Central memory CD8-positive, alpha-beta T cell (primary cell): ENCODE measurements around the gene ZNF235.
A peak's percentile ranks its signal among the peaks of the same experiment; 100 is the strongest.
"Not testable (repeated sequence)": the region's sequence is repeated elsewhere in the genome, so short reads cannot be mapped to it uniquely, and the experiment has no call there.

Source experiments
- ATAC-seq: fragments of 150-1000 bp; cut with Tn5 transposase; replicated peaks from 2 replicates; pipeline ENCODE4 v1.10.0; 2022; ENCODE audit warnings: mild to moderate bottlenecking, moderate FRiP score, moderate number of reproducible peaks; ENCODE audit not compliant: poor library complexity, severe bottlenecking; ENCODE audit errors: extremely low read depth
- DNase-seq, 2 donors: peaks; one replicate each; pipeline ENCODE4 v3.0.0; 2021; ENCODE audit warnings: low spot score in 2 of 2
- H3K27ac Mint-ChIP-seq: one replicate; pipeline ENCODE4 v1.8.0; 2022; ENCODE audit warnings: low read depth, mild to moderate bottlenecking, moderate library complexity, mixed read lengths
- H3K27me3 Mint-ChIP-seq: one replicate; pipeline ENCODE4 v1.8.0; 2022; ENCODE audit warnings: mixed read lengths
- H3K36me3 Mint-ChIP-seq: one replicate; pipeline ENCODE4 v1.8.0; 2022; ENCODE audit warnings: mild to moderate bottlenecking, moderate library complexity, mixed read lengths; ENCODE audit not compliant: insufficient read depth
- H3K4me1 Mint-ChIP-seq: one replicate; pipeline ENCODE4 v1.8.0; 2022; ENCODE audit warnings: mixed read lengths
- H3K4me3 Mint-ChIP-seq: one replicate; pipeline ENCODE4 v1.8.0; 2022; ENCODE audit warnings: mild to moderate bottlenecking, moderate library complexity, mixed read lengths
- H3K9me3 Mint-ChIP-seq: one replicate; pipeline ENCODE4 v1.8.0; 2022; ENCODE audit warnings: mixed read lengths

ZNF235 gene

DNA sequence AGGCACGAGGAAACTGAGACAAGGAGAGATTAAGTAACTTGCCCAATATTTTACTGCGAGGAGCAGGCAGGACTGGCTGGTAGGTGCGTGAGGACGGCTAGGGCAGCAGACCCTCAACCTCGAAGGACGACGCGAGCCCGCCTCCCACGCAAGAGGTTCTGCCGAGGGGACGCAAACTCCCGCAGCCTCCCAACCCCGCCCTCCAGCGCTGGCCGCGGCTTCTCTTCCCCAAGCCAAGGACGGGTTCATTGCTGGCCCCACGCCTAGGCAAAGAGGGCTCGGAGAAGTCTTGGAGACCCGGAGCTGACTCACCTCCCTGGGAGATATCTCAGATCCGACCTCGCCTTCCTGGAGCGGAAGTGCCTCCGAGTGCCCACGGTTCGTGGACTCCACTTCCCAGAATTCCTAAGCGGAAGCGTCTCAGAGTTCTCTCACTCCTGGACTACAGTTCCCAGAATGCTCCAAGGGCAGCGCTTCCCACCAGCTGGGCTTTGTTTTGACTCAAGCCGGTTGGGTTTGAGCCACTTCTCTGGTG is at the start of gene ZNF235:
Gene ZNF235, minus strand, starts transcription at position 367 of the 535 bp plus-strand sequence. CDS start 1,621 bp downstream, outside the sequence.
- ATAC-seq (peak; percentile 86), DNase-seq (peak; percentile 17 to 27)
- Mint-ChIP-seq H3K4me1 (peaks cover 11% of the 10 kb centered on the region), H3K36me3 (peaks cover 15% of the 10 kb centered on the region), H3K27me3 (peaks cover 13% of the 10 kb centered on the region), H3K27ac (peak within 1 kb of the TSS; percentile 80), H3K4me3 (peak within 1 kb of the TSS; percentile 84), H3K9me3 (peaks cover 8% of the 10 kb centered on the region)

DNA sequence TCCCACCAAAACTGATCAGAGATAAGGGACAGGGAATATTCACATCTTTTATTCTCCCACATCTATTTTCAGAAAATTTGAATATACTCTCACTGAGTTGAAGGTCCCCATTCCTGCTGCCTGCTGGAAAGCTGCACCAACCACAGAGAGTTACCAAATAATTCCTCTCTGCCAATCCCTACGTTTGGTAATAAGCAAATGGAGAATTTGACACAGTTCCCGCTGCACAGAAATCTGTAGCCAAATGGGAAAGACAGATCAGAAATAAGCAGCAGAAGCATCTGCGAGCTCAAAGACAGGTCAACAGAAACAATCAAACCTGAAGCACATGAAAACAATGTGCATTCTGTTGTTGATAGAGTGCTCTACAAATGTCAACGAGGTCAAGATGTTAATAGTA is 41.7 kb upstream of the ZNF235 start:
- H3K36me3 Mint-ChIP-seq, result no peaks in the 10 kb centered on the region
- no peak for ATAC-seq
- H3K27ac Mint-ChIP-seq, result no peak overlapping the region
- H3K4me3 Mint-ChIP-seq, result no peak overlapping the region
- H3K9me3 Mint-ChIP-seq, result peaks cover 14% of the 10 kb centered on the region
- H3K4me1 Mint-ChIP-seq, result no peaks in the 10 kb centered on the region
- peaks cover 10% of the 10 kb centered on the region for H3K27me3 Mint-ChIP-seq
- no peak for DNase-seq

DNA sequence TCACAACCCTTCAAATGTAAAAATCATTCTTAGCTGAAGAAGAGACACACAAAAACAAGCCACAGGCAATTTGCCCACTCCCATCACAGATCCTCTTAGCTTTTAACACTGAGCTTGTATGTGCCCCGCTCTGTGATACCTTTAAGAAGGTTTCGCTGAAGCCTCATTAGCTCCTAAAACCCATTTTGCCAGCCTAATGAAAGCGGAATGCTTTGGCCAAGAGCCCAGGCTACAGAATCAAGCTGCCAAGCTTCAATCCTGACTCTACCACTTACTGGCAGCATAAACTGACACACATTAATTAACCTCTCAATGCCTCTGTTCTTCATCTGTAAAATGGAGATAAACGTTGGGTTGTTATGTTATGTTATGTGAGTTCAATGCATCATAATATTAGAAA is 41.1 kb upstream of the ZNF235 start:
- H3K36me3 Mint-ChIP-seq, result no peaks in the 10 kb centered on the region
- ATAC-seq (no peak), DNase-seq (no peak)
- H3K4me3 Mint-ChIP-seq, result no peak overlapping the region
- peaks cover 13% of the 10 kb centered on the region for H3K9me3 Mint-ChIP-seq
- H3K27ac Mint-ChIP-seq, result no peak overlapping the region
- H3K4me1 Mint-ChIP-seq, result no peaks in the 10 kb centered on the region
- peaks cover 10% of the 10 kb centered on the region for H3K27me3 Mint-ChIP-seq

DNA sequence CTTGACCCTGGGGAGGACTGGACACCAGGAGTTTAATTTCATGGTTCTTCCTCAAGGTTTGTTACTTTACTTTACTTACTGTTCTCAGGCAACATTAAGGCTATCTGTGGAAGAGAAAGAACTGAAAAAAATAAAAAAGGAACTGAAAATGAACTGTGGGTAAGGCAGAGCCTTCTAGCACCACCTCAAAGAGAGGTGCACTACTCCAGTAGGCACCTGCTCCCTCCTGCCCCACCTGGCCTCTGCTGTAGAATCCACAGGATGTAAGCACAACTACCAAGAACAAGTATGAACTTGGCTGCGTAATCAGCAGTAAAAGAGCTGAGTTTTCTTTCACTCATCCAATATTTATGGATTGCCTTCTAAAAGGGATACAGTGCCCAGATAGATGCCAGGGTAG is 39.4 kb upstream of the ZNF235 start:
- Mint-ChIP-seq H3K36me3 (no peaks in the 10 kb centered on the region), H3K4me1 (no peaks in the 10 kb centered on the region), H3K9me3 (peaks cover 13% of the 10 kb centered on the region), H3K27ac (no peak overlapping the region), H3K4me3 (no peak overlapping the region), H3K27me3 (peaks cover 10% of the 10 kb centered on the region)
- no peak for ATAC-seq
- DNase-seq, result no peak

DNA sequence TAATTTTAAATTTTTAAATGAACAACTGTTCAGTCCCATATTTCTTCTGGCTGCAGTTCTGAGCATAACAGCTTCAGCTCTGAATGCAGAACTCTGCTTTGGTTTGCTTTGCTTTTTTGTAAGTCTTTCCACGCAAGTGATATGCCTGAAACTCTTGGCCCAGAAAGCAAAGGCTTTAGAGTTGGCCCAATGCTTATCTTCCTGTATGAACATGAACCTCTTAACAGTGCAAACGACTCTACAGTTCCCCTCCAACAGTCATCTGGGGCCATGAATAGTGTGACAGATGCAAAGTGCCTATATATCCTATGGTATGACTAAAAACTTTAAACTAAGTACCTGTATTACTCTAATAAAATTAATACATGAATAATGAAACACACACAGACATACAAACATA is 37.0 kb upstream of the ZNF235 start:
- H3K27ac Mint-ChIP-seq, result no peak overlapping the region
- ATAC-seq (no peak), DNase-seq (no peak)
- H3K9me3 Mint-ChIP-seq, result peaks cover 14% of the 10 kb centered on the region
- H3K36me3 Mint-ChIP-seq, result no peaks in the 10 kb centered on the region
- H3K4me1 Mint-ChIP-seq, result no peaks in the 10 kb centered on the region
- no peaks in the 10 kb centered on the region for H3K27me3 Mint-ChIP-seq
- H3K4me3 Mint-ChIP-seq, result no peak overlapping the region

DNA sequence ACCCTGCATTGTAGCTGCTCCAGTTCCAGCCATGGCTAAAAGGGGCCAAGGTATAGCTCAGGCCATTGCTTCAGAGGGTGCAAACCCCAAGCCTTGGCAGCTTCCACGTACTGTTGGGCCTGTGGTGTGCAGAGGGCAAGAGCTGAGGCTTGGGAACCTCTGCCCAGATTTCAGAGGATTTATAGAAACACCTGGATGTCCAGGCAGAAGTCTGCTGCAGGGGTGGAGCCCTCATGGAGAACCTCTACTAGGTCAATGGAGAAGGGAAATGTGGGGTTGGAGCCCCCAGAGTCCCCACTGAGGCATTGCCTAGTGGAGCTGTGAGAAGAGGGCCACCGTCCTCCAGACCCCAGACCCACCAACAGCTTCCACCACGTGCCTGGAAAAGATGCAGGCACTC is 29.8 kb upstream of the ZNF235 start:
- not testable (repeated sequence) for H3K36me3 Mint-ChIP-seq, DNase-seq, H3K4me1 Mint-ChIP-seq, H3K4me3 Mint-ChIP-seq, ATAC-seq, H3K27ac Mint-ChIP-seq
- peaks cover 14% of the 10 kb centered on the region for H3K27me3 Mint-ChIP-seq
- H3K9me3 Mint-ChIP-seq, result peaks cover 29% of the 10 kb centered on the region

DNA sequence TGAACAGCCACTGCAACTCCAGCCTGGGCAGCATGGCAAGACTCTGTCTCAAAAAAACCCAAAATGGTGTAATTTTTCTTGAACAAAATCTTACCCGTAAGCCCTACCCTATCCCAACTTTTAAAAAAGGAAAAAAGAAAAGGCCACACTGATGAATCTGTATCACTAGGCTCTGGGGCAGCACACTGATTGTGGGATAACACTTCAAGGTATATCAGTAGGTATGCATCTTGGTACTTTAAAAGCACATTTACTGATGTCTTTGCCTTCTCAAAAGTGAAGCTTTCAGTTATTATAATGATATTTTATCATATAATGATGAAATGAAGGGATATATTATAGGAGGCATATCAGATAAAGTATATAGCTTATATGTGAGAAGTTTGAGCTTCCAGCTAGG is 27.3 kb upstream of the ZNF235 start:
- Mint-ChIP-seq H3K27me3 (peaks cover 35% of the 10 kb centered on the region), H3K4me1 (no peaks in the 10 kb centered on the region), H3K9me3 (peaks cover 36% of the 10 kb centered on the region), H3K4me3 (no peak overlapping the region), H3K27ac (no peak overlapping the region), H3K36me3 (no peaks in the 10 kb centered on the region)
- ATAC-seq (no peak), DNase-seq (no peak)

DNA sequence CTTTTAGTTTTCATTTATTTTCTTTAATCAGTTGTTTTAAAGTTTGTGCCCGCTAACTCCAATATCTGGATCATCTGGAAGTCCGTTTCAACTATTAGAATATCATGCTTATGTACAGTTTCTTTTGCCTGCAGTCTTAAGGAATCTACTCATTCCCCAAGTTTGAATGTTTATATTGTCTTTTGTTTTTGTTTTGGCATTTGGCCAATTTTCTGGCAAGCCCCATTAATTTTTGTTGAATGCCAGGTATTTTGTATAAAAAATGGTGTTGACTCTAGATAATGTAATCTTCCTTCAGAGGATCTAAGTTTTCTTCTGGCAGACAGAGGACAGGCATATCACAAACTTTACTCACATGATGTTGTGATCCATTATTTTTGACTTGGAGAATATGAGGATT is 11.1 kb upstream of the ZNF235 start:
- ATAC-seq (no peak), DNase-seq (no peak)
- no peaks in the 10 kb centered on the region for H3K4me1 Mint-ChIP-seq
- peaks cover 42% of the 10 kb centered on the region for H3K27me3 Mint-ChIP-seq
- no peak overlapping the region for H3K4me3 Mint-ChIP-seq
- H3K27ac Mint-ChIP-seq, result no peak overlapping the region
- H3K36me3 Mint-ChIP-seq, result no peaks in the 10 kb centered on the region
- H3K9me3 Mint-ChIP-seq, result peaks cover 21% of the 10 kb centered on the region

DNA sequence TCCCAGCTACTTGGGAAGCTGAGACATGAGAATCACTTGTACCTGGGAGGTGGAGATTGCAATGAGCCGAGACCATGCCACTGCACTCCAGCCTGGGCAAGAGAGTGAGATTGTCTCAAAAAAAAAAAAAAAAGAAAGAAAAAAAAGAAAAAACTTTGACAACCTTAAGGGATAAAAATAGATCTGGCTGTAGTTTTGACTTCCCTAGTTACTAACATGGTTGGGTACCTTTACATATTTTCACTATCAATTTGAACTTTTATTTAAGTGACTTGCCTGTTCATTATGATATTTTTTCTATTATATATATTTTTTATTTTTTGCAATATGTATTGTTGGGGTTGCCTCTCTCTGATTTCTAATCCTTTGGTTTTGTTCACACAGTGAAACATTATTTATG is 8.4 kb upstream of the ZNF235 start:
- DNase-seq (no peak), ATAC-seq (no peak)
- Mint-ChIP-seq H3K4me1 (no peaks in the 10 kb centered on the region), H3K4me3 (no peak overlapping the region), H3K27ac (no peak overlapping the region), H3K27me3 (peaks cover 37% of the 10 kb centered on the region), H3K36me3 (no peaks in the 10 kb centered on the region), H3K9me3 (peaks cover 15% of the 10 kb centered on the region)

DNA sequence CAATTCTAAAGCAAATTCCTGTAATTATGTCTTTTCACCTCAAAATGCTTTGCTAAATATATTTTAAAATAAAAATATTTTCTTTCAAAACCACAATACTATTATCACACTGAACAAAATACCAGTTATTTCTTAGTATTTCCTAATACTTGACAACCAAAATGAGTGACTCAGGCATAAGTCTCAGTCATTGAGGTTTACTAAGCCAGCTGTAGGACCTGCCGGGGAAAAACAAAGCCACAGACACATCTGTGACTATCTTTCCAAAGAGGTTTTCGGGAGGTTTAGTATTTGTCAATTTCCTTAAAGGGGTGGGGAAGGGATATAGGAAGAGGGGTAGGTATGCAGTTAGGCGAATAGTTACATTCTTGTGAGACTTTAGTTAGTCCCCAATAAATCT is 3.2 kb upstream of the ZNF235 start:
- H3K4me1 Mint-ChIP-seq, result peaks cover 11% of the 10 kb centered on the region
- peaks cover 2% of the 10 kb centered on the region for H3K36me3 Mint-ChIP-seq
- peaks cover 8% of the 10 kb centered on the region for H3K9me3 Mint-ChIP-seq
- no peak overlapping the region for H3K4me3 Mint-ChIP-seq
- peaks cover 19% of the 10 kb centered on the region for H3K27me3 Mint-ChIP-seq
- ATAC-seq (no peak), DNase-seq (no peak)
- no peak overlapping the region for H3K27ac Mint-ChIP-seq

DNA sequence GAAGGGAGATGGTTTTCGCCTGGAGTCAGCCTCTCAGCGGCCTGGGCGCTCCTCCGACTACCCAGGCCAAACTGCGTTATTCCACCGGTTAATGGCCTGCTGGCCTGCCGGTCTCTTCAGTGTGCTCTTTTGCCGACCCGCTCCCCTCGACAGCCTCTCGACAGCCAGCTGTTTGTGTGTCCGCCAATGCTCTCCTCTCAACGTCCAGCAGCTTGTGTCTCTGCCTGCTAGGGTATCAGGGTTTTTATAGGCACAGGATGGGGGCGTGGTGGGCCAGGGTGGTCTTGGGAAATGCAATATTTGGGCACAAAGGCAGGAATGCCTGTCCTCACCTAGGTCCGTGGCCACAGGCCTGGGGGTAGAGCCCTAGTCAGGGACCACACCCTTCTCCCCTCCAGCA is 1.5 kb upstream of the ZNF235 start:
- H3K27me3 Mint-ChIP-seq, result peaks cover 13% of the 10 kb centered on the region
- H3K4me3 Mint-ChIP-seq, result no peak overlapping the region
- H3K36me3 Mint-ChIP-seq, result peaks cover 6% of the 10 kb centered on the region
- no peak overlapping the region for H3K27ac Mint-ChIP-seq
- H3K4me1 Mint-ChIP-seq, result peaks cover 11% of the 10 kb centered on the region
- H3K9me3 Mint-ChIP-seq, result peaks cover 8% of the 10 kb centered on the region
- no peak for ATAC-seq
- DNase-seq, result no peak

DNA sequence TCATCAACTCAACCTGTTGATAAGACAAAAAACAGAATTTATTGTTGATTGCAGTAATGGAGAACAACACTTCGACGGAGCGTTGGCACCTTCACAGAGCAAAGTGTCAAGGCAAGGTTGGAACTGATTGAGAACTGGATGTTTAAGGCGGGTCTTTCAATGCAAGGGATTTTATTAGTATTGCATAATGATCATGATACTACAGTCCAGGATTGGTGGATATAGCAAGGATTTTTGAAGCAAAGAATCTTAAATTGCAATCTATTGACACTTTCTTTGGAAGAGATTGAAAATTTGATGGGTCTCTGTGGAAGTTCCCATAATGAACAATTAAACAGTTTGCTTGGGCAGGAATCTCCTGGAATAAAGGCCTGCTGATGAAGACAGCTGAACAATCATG is 632 bp upstream of the ZNF235 start:
- H3K27me3 Mint-ChIP-seq, result peaks cover 13% of the 10 kb centered on the region
- no peak overlapping the region for H3K27ac Mint-ChIP-seq
- DNase-seq, result no peak
- H3K4me1 Mint-ChIP-seq, result peaks cover 11% of the 10 kb centered on the region
- peaks cover 8% of the 10 kb centered on the region for H3K9me3 Mint-ChIP-seq
- ATAC-seq, result no peak
- H3K4me3 Mint-ChIP-seq, result peak overlapping the region; percentile 84
- H3K36me3 Mint-ChIP-seq, result peaks cover 12% of the 10 kb centered on the region

DNA sequence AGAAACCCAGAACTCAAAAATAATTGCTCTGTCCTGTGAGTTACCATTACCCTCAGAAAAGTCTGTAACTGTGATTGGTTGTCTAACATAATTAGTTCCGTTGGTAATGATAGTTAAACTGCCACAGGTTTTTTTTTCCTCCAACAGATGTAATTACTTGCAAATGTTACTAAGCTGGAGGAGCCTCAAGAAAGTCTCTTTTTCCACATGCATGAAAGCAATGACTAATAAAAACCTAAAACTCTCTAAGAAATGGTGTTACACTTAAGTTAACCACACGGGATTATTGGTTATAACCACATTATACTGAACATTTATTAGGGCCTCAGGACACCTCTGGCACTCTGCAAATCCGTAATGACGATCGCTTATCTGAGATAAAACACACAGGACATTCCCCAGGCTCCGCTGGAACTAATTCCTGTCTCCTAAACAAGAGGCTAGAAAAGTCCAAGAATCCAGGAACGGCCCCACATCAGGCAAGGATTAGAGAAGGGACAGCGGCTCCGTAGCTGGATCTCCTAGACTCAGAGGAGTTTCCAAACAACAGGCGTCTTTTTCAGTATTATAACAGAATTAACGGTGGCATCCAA is 753 bp downstream of the ZNF235 start:
- DNase-seq (no peak), ATAC-seq (no peak)
- Mint-ChIP-seq H3K9me3 (peaks cover 8% of the 10 kb centered on the region), H3K36me3 (peaks cover 18% of the 10 kb centered on the region), H3K27ac (peak overlapping the region; percentile 80), H3K4me1 (peaks cover 11% of the 10 kb centered on the region), H3K4me3 (peak overlapping the region; percentile 84), H3K27me3 (peaks cover 13% of the 10 kb centered on the region)
